ENCODE measurements around the gene PLD1.

Gene PLD1

DNA sequence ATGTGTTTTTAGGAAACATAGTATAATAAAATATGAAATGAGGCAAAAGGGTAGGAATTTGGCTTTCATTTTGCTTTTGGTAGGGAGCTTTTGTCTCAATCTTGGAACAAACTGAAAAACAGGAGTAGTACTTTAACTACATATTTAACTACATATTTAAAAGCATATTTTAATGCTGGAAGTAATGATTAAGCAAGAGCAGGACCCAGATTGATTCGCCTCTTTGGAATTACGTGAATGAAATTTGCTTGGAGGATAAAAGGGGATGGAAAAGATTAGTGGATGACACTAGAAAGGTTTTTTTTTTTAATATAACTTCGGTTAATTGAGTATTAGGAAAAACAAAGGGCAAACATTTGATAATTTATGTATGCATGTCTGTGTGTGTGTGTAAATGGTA is 21.7 kb upstream of the PLD1 start:
- Mint-ChIP-seq H3K36me3 (ENCODE audit: low read depth) (no peaks in the 10 kb centered on the region), H3K27me3 (no peaks in the 10 kb centered on the region), H3K9me3 (no peaks in the 10 kb centered on the region), H3K4me3 (no peak overlapping the region), H3K4me1 (ENCODE audit: low read depth) (peaks cover 42% of the 10 kb centered on the region), H3K27ac (no peak overlapping the region)
- intact Hi-C loops (cut with micrococcal nuclease): loop anchor here (10.0 kb wide), 1 partner anchor 513 kb away; no protein-coding TSS in a partner anchor

DNA sequence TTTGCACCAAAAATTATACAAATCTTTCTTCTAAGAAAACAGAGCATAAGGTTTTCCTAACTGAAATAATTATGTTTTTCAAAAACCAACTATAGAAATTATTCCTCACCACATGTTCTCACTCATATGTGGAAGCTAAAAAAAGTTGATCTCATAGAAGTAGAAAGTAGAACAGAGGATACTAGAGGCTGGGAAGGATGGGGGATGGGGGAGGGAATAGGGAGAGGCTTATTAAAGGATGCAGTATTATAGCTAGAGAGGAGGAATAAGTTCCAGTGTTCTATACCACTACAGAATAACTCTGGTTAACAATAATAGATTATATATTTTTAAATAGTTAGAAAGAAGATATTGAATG is 20.2 kb upstream of the PLD1 start:
- H3K27ac Mint-ChIP-seq: no peak overlapping the region
- no peaks in the 10 kb centered on the region for H3K27me3 Mint-ChIP-seq
- no peaks in the 10 kb centered on the region for H3K36me3 Mint-ChIP-seq (ENCODE audit: low read depth)
- peaks cover 36% of the 10 kb centered on the region for H3K4me1 Mint-ChIP-seq (ENCODE audit: low read depth)
- intact Hi-C loops (cut with micrococcal nuclease): loop anchor here (10.0 kb wide), 1 partner anchor 514 kb away; no protein-coding TSS in a partner anchor
- H3K9me3 Mint-ChIP-seq: no peaks in the 10 kb centered on the region
- H3K4me3 Mint-ChIP-seq: no peak overlapping the region

DNA sequence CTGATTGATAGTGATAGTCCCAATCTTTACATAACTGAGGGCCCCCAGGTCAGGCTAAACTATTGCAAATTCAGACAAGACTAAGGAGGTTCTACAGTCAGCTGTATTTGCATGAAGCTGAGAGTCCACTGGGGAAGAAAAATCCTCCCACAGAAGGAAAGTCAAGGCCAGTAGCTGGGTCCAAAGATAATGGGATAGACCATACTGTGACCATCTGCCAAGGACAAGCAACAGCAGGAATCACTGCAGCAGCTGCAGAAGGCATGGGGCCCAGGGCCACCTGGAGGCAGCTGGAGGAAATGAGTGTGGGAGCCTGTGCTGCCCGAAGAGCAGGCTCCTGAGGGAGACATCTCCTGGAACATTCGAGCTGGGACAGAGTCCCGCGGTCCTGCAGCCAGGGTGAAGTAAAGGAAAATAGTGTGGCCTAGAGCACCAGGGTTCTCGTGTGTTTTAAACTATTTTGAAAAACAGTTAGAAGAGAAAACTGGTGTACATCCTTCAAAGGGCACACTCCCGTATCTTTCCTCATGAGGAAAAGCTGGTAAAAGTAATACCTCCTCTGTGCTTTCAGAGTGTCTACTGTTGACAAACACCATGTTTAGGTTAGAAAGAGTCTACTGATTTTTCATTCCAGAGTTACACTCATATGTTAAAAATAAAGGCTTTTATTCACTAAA is 19.7 kb upstream of the PLD1 start:
- H3K27ac Mint-ChIP-seq: peak overlapping the region; percentile 39
- H3K9me3 Mint-ChIP-seq: no peaks in the 10 kb centered on the region
- H3K4me3 Mint-ChIP-seq: no peak overlapping the region
- H3K27me3 Mint-ChIP-seq: no peaks in the 10 kb centered on the region
- H3K36me3 Mint-ChIP-seq (ENCODE audit: low read depth): no peaks in the 10 kb centered on the region
- H3K4me1 Mint-ChIP-seq (ENCODE audit: low read depth): peaks cover 37% of the 10 kb centered on the region
- intact Hi-C loops (cut with micrococcal nuclease): loop anchor here (5.0 to 10.0 kb wide), 2 partner anchors 48 to 515 kb away; no protein-coding TSS in a partner anchor

DNA sequence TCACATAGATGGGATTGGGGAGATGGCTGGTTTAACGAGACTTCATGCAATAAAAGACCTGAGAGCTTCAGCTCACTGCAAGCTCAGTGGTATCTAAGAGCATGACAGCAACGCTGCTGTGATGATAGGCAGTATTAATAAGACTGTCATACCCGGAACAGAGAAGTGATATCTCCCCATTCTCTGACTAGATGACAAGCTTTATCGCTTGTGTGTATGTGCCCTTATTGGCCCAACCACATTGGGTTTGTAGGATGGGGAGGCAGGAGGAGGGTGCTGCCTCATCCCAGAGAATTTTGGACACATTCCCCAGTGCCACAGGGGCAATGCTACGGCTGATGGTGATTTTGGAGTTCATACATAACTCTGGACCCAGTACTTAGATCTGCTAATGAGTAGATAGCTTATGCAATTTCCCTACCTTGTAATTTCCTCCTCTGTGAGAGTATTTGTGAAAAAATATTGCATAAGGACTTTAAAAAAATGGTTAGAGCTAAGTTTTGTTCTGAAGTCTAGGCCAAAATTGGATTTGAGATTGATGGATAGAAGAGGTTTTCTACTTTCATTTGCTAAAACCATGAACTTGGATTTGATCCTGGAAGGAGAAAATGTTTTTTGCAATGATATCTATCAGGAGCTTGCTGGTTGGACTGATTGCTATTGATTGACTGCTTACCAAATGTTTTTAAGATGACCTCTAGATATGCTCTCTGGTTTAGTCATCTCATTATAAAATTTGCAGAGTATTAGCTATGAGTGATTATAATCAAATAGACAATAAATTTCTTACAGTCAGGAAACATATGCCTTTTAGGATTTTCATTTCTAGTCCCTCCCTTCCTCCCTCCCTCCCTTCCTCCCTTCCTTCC is 18.9 kb upstream of the PLD1 start:
- Mint-ChIP-seq H3K9me3 (no peaks in the 10 kb centered on the region), H3K4me3 (no peak overlapping the region), H3K27ac (no peak overlapping the region), H3K27me3 (peaks cover 2% of the 10 kb centered on the region), H3K4me1 (ENCODE audit: low read depth) (peaks cover 40% of the 10 kb centered on the region), H3K36me3 (ENCODE audit: low read depth) (no peaks in the 10 kb centered on the region)
- intact Hi-C loops (cut with micrococcal nuclease): loop anchor here (5.0 kb wide), 1 partner anchor 47 kb away; no protein-coding TSS in a partner anchor

- H3K4me1 Mint-ChIP-seq (ENCODE audit: low read depth): peaks cover 51% of the 10 kb centered on the region
- no peak overlapping the region for H3K27ac Mint-ChIP-seq
- H3K27me3 Mint-ChIP-seq: peaks cover 2% of the 10 kb centered on the region
- no peaks in the 10 kb centered on the region for H3K36me3 Mint-ChIP-seq (ENCODE audit: low read depth)
- no peaks in the 10 kb centered on the region for H3K9me3 Mint-ChIP-seq
- intact Hi-C loops (cut with micrococcal nuclease): loop anchor here (5.0 kb wide), 1 partner anchor 46 kb away; no protein-coding TSS in a partner anchor
- H3K4me3 Mint-ChIP-seq: peak overlapping the region; percentile 19
These were observed 17.7 kb upstream of the PLD1 start for GRCh38 chr3:171827836-171828458.

- H3K4me3 Mint-ChIP-seq: no peak overlapping the region
- intact Hi-C loops (cut with micrococcal nuclease): loop anchor here (5.0 kb wide), 1 partner anchor 45 kb away; no protein-coding TSS in a partner anchor
- H3K27ac Mint-ChIP-seq: no peak overlapping the region
- H3K4me1 Mint-ChIP-seq (ENCODE audit: low read depth): peaks cover 52% of the 10 kb centered on the region
- no peaks in the 10 kb centered on the region for H3K9me3 Mint-ChIP-seq
- no peaks in the 10 kb centered on the region for H3K36me3 Mint-ChIP-seq (ENCODE audit: low read depth)
- peaks cover 2% of the 10 kb centered on the region for H3K27me3 Mint-ChIP-seq
These were observed 17.1 kb upstream of the PLD1 start for GRCh38 chr3:171827385-171827784.

DNA sequence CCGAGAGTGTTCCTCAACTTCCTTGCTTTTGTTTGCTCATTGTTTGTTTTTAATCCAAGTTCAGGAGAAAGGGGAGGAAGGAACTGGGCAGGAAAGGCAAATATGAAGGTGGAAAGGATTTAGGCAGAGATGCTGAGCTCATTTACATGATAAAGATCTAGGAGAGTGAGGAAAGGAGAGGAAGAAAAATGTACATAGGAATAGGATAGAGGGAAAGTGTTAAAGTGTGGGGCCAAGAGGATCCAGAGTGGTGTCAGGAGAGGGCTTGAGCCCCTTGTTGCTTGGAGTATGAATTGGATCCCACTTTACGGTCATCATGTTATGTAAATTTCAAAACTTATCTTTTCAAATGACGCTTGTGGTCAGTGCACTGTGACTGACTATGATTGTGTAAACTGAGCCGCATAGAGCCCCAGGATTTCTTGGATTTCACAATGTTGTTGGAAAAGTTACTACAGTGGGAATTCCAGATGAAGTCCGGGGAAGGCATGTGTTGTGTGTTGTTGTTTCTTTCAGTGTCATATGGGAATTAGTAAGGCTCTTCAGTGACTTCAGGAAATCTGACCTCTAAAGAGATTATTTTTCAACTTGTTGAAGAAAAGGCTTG is 15.0 kb upstream of the PLD1 start:
- intact Hi-C loops (cut with micrococcal nuclease): loop anchor here (5.0 kb wide), 1 partner anchor 43 kb away; no protein-coding TSS in a partner anchor
- no peak overlapping the region for H3K27ac Mint-ChIP-seq
- peaks cover 2% of the 10 kb centered on the region for H3K27me3 Mint-ChIP-seq
- peaks cover 57% of the 10 kb centered on the region for H3K4me1 Mint-ChIP-seq (ENCODE audit: low read depth)
- H3K4me3 Mint-ChIP-seq: no peak overlapping the region
- no peaks in the 10 kb centered on the region for H3K36me3 Mint-ChIP-seq (ENCODE audit: low read depth)
- no peaks in the 10 kb centered on the region for H3K9me3 Mint-ChIP-seq

- H3K27ac Mint-ChIP-seq: peak overlapping the region; percentile 8
- H3K4me1 Mint-ChIP-seq (ENCODE audit: low read depth): peaks cover 52% of the 10 kb centered on the region
- H3K9me3 Mint-ChIP-seq: no peaks in the 10 kb centered on the region
- H3K27me3 Mint-ChIP-seq: peaks cover 2% of the 10 kb centered on the region
- intact Hi-C loops (cut with micrococcal nuclease): loop anchor here (5.0 kb wide), 1 partner anchor 43 kb away; no protein-coding TSS in a partner anchor
- no peak overlapping the region for H3K4me3 Mint-ChIP-seq
- H3K36me3 Mint-ChIP-seq (ENCODE audit: low read depth): no peaks in the 10 kb centered on the region
These were observed 14.5 kb upstream of the PLD1 start for GRCh38 chr3:171824824-171825221.

- H3K36me3 Mint-ChIP-seq (ENCODE audit: low read depth): no peaks in the 10 kb centered on the region
- peak overlapping the region; percentile 8 for H3K27ac Mint-ChIP-seq
- H3K4me3 Mint-ChIP-seq: no peak overlapping the region
These were observed 13.8 kb upstream of the PLD1 start for GRCh38 chr3:171824116-171824515.

GRCh38 chr3:171822431-171823106 is 12.3 kb upstream of the PLD1 start:
- Mint-ChIP-seq H3K9me3 (no peaks in the 10 kb centered on the region), H3K36me3 (ENCODE audit: low read depth) (no peaks in the 10 kb centered on the region), H3K27ac (no peak overlapping the region), H3K27me3 (peaks cover 2% of the 10 kb centered on the region), H3K4me3 (no peak overlapping the region), H3K4me1 (ENCODE audit: low read depth) (peaks cover 30% of the 10 kb centered on the region)
- intact Hi-C loops (cut with micrococcal nuclease): no loop called here

More at GRCh38 chr3:171824116-171824515, 13.8 kb upstream of the PLD1 start:
- Mint-ChIP-seq H3K27me3 (peaks cover 2% of the 10 kb centered on the region), H3K9me3 (no peaks in the 10 kb centered on the region), H3K4me1 (ENCODE audit: low read depth) (peaks cover 46% of the 10 kb centered on the region)
- intact Hi-C loops (cut with micrococcal nuclease): no loop called here

DNA sequence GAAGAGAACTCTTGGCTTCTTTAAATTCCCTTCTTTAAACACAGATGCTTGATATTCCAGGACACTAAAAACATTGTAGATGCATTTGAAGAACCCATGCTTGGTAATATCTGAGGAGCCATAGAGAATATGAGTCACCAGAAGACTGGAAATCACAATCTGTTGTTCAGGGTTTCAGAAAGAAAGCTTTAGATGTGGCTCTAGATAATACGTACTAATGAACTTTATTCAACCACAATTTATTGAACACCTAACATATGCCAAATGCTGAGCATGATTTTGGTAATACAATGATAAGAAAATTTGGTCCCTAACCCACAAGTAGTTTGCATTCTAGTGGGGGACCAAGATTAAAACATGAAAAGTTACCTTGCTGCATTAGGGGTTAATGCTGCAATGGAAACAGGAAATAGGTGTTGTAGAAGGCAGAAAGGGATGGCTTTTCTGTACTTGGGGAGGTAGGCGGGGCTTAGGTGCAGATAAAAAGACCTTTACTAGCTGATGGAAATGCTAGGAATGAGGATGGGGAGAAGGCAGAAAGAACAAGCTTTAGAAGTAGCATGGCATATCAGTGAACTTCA is 11.6 kb upstream of the PLD1 start:
- H3K36me3 Mint-ChIP-seq (ENCODE audit: low read depth): no peaks in the 10 kb centered on the region
- peaks cover 2% of the 10 kb centered on the region for H3K27me3 Mint-ChIP-seq
- H3K9me3 Mint-ChIP-seq: no peaks in the 10 kb centered on the region
- intact Hi-C loops (cut with micrococcal nuclease): no loop called here
- no peak overlapping the region for H3K27ac Mint-ChIP-seq
- H3K4me3 Mint-ChIP-seq: no peak overlapping the region
- peaks cover 30% of the 10 kb centered on the region for H3K4me1 Mint-ChIP-seq (ENCODE audit: low read depth)

GRCh38 chr3:171821044-171821443 is 10.8 kb upstream of the PLD1 start:
- Mint-ChIP-seq H3K36me3 (ENCODE audit: low read depth) (no peaks in the 10 kb centered on the region), H3K27ac (no peak overlapping the region), H3K9me3 (no peaks in the 10 kb centered on the region), H3K4me1 (ENCODE audit: low read depth) (peaks cover 30% of the 10 kb centered on the region), H3K27me3 (peaks cover 2% of the 10 kb centered on the region), H3K4me3 (no peak overlapping the region)
- intact Hi-C loops (cut with micrococcal nuclease): no loop called here
